ENCODE results near the gene CCDC85A. TPM values are rescaled to one million over a fixed set of nuclear protein-coding genes. Genes with fewer than 3 reads are reported as not detected.
A peak's percentile ranks its signal among the peaks of the same experiment; 100 is the strongest.

CCDC85A gene
- total and polyA plus RNA-seq, 2 experiments from 2014 or later = 2.5 to 3.3 TPM

DNA sequence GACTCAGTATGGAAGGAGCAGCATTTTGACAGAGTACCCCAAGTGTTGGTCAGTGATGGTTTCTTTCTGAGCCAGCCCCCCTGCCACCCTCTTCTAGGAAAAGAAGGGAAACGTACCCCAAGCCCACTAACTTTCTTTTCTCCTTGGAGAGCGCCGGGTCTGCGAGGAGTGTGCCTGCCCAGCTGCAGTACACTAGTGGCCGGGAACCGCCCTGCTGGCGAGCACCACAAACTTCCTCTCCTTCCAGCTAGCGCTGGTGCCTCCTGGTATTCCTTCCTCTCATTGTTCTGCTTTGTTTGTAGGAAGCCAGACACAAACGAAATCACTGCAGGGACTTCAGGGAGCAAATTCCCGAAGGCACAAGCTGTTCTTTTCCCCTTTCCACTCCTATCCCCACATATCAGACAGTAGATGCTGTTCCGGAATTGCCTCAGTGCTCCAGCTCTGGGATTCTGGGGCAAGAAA is 1.8 kb downstream of the CCDC85A start:
- no peaks in the 10 kb centered on the region for H3K36me3 ChIP-seq (replicated peaks; ENCODE audit: insufficient read depth, low read depth)
- peak overlapping the region; percentile 89 for H2AFZ ChIP-seq
- H3K4me3 ChIP-seq = peak overlapping the region; percentile 70
- H3K27ac ChIP-seq = no peak overlapping the region
- no peaks in the 10 kb centered on the region for H3K9me3 ChIP-seq (ENCODE audit: low read depth)
- no peak for TF ChIP-seq EZH2 (IDR thresholded peaks at IDR 0.05; ENCODE audit: borderline replicate concordance)
- TF ChIP-seq, protein P1, sequence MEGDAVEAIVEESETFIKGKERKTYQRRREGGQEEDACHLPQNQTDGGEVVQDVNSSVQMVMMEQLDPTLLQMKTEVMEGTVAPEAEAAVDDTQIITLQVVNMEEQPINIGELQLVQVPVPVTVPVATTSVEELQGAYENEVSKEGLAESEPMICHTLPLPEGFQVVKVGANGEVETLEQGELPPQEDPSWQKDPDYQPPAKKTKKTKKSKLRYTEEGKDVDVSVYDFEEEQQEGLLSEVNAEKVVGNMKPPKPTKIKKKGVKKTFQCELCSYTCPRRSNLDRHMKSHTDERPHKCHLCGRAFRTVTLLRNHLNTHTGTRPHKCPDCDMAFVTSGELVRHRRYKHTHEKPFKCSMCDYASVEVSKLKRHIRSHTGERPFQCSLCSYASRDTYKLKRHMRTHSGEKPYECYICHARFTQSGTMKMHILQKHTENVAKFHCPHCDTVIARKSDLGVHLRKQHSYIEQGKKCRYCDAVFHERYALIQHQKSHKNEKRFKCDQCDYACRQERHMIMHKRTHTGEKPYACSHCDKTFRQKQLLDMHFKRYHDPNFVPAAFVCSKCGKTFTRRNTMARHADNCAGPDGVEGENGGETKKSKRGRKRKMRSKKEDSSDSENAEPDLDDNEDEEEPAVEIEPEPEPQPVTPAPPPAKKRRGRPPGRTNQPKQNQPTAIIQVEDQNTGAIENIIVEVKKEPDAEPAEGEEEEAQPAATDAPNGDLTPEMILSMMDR (IDR thresholded peaks at IDR 0.05; ENCODE audit: poor library complexity) = peak; percentile 6
- no peaks in the 10 kb centered on the region for H3K4me1 ChIP-seq (ENCODE audit: insufficient read depth)
- H3K79me2 ChIP-seq = no peaks in the 10 kb centered on the region
- H4K20me1 ChIP-seq (ENCODE audit: insufficient read depth, poor library complexity, severe bottlenecking) = no peaks in the 10 kb centered on the region
- WGBS (ENCODE audit: low lambda C conversion rate, missing lambda C conversion rate) = 11% methylated on average over 11 of the region's 11 CpGs
- DNase-seq (ENCODE audit: low spot score) = peak; percentile 39
- H3K4me2 ChIP-seq = peak overlapping the region; percentile 98
- H3K9me2 ChIP-seq (replicated peaks; ENCODE audit: insufficient read depth) = no peaks in the 10 kb centered on the region
- H3K27me3 ChIP-seq = peaks cover 29% of the 10 kb centered on the region

DNA sequence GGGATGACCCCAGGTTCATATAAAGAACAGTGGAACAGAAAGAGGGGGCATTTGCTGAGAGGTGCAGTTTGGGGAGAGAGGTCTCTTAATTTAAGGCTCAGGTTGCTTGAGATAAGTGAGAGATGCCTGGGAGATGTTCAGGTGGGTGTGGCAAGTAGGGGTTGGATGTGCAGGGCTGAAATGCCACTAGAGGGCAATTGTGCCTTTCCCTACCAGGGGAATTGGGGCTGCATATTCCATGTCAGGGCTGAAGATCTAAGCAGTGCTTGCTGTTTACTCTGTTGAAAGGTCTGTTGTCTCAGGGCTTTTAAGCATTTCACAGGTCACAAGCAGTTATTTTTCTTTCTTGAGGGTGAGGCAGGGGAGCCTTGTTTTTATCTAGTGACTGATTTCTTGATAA is 7.8 kb downstream of the CCDC85A start:
- Histone ChIP-seq H3K27ac (no peak overlapping the region), H2AFZ (no peak overlapping the region), H3K4me3 (no peak overlapping the region), H3K9me2 (replicated peaks; ENCODE audit: insufficient read depth) (no peaks in the 10 kb centered on the region), H3K4me1 (ENCODE audit: insufficient read depth) (peaks cover 7% of the 10 kb centered on the region), H4K20me1 (ENCODE audit: insufficient read depth, poor library complexity, severe bottlenecking) (no peaks in the 10 kb centered on the region), H3K4me2 (peak overlapping the region; percentile 7), H3K27me3 (peaks cover 9% of the 10 kb centered on the region), H3K79me2 (no peaks in the 10 kb centered on the region), H3K36me3 (replicated peaks; ENCODE audit: insufficient read depth, low read depth) (no peaks in the 10 kb centered on the region), H3K9me3 (ENCODE audit: low read depth) (no peaks in the 10 kb centered on the region)
- TF ChIP-seq EZH2phosphoT487 (IDR thresholded peaks at IDR 0.05; ENCODE audit: low read depth, severe bottlenecking, unreplicated experiment) (no peak), EZH2 (IDR thresholded peaks at IDR 0.05; ENCODE audit: borderline replicate concordance) (no peak)
- TF ChIP-seq, protein P1 (IDR thresholded peaks at IDR 0.05; ENCODE audit: poor library complexity) = peak; percentile 63
- DNase-seq (ENCODE audit: low spot score) = peak; percentile 72

DNA sequence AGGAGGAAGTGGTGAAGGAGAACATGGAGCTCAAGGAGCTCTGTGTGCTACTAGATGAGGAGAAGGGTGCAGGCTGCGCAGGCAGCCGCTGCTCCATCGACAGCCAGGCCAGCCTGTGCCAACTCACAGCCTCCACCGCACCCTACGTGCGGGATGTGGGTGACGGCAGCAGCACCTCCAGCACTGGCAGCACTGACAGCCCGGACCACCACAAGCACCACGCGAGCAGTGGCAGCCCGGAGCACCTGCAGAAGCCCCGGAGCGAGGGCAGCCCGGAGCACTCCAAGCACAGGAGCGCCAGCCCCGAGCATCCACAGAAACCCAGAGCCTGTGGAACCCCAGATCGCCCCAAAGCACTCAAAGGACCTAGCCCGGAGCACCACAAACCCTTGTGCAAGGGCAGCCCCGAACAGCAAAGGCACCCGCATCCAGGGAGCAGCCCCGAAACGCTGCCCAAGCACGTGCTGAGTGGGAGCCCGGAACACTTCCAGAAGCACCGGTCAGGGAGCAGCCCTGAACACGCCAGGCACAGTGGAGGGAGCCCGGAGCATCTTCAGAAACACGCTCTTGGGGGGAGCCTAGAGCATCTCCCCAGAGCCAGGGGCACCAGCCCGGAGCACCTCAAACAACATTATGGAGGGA is 9.0 kb downstream of the CCDC85A start:
- no peak for DNase-seq (ENCODE audit: low spot score)
- Histone ChIP-seq H3K4me1 (ENCODE audit: insufficient read depth) (peaks cover 7% of the 10 kb centered on the region), H3K36me3 (replicated peaks; ENCODE audit: insufficient read depth, low read depth) (no peaks in the 10 kb centered on the region), H4K20me1 (ENCODE audit: insufficient read depth, poor library complexity, severe bottlenecking) (no peaks in the 10 kb centered on the region), H3K27ac (no peak overlapping the region), H3K79me2 (no peaks in the 10 kb centered on the region), H2AFZ (no peak overlapping the region), H3K9me2 (replicated peaks; ENCODE audit: insufficient read depth) (no peaks in the 10 kb centered on the region), H3K4me2 (no peak overlapping the region), H3K9me3 (ENCODE audit: low read depth) (no peaks in the 10 kb centered on the region), H3K4me3 (no peak overlapping the region), H3K27me3 (no peaks in the 10 kb centered on the region)
- 94% methylated on average over 26 of the region's 29 CpGs for WGBS (ENCODE audit: low lambda C conversion rate, missing lambda C conversion rate)
- TF ChIP-seq EZH2 (IDR thresholded peaks at IDR 0.05; ENCODE audit: borderline replicate concordance) = no peak
- TF ChIP-seq EZH2phosphoT487 (IDR thresholded peaks at IDR 0.05; ENCODE audit: low read depth, severe bottlenecking, unreplicated experiment) = no peak
- TF ChIP-seq, protein P1 (IDR thresholded peaks at IDR 0.05; ENCODE audit: poor library complexity) = no peak
